Skeletal muscle satellite cell (primary cell): ENCODE data around the gene HNRNPF.

Experiments
- H3K27me3 ChIP-seq: 2 replicates; pipeline ENCODE4 v1.7.0; 2013; ENCODE audit warnings: low read length; ENCODE audit not compliant: control insufficient read depth, insufficient read depth
- H3K36me3 ChIP-seq: 2 replicates; pipeline ENCODE4 v1.7.0; 2013; ENCODE audit warnings: mild to moderate bottlenecking, control low read depth, low read length; ENCODE audit not compliant: insufficient read depth
- H3K4me1 ChIP-seq: 2 replicates; pipeline ENCODE4 v1.7.0; 2013; ENCODE audit warnings: low read length; ENCODE audit not compliant: control insufficient read depth, insufficient read depth
- H3K4me2 ChIP-seq: 2 replicates; pipeline ENCODE4 v1.7.0; 2013; ENCODE audit warnings: mild to moderate bottlenecking, low read length
- H3K4me3 ChIP-seq: 2 replicates; pipeline ENCODE4 v1.7.0; 2013; ENCODE audit warnings: low read length
- H3K9ac ChIP-seq: 2 replicates; pipeline ENCODE4 v1.7.0; 2013; ENCODE audit warnings: mild to moderate bottlenecking, low read depth, low read length, moderate library complexity
- H3K9me3 ChIP-seq: replicated peaks from 2 replicates; pipeline ENCODE4 v1.7.0; 2013; ENCODE audit warnings: mild to moderate bottlenecking, control low read depth, low read length

Gene HNRNPF

DNA sequence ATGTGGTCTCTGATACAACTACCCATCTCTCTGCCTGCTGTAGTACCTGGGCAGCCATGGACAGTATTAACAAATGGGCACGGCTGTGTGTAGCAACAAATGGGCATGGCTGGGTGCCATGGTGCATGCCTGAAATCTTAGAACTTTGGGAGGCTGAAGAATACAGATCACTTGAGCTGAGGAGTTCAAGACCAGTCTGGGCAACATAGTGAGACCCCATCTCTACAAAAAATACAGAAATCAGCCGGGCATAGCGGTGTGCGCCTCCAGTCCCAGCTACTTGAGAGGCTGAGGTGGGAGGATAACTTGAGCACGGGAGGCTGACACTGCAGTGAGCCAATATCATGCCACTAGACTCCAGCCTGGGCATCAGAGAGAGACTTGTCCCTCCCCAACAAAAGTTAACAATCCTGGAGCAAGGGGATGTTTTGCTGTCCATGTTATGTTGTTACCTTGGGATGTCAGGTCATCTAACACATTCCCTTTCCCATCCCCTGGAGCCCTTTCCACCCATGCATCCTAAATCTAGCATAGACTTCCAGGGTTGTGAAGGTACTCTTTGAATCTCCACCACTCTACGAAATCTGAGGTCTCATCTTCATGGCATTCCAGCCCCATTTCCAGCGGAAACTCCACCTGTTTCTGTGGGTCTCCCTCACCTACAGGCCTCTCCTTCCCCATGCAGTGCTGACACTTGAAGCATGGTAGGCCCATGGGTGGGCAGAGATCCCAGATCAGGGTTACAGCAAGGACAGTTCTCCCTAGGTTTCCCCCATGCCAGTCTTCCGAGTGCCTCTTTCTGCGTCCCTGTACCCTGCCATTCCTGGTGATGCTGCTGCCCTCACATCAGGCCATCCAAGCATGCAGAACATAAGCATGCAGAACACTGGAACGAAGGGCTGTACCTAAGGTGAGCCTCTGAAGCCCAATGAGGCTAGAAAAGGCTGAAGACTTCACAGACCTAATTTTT, 24.4 kb downstream of the HNRNPF start:
- Histone ChIP-seq H3K4me2 (no peak overlapping the region), H3K4me3 (no peak overlapping the region), H3K9me3 (no peaks in the 10 kb centered on the region), H3K27me3 (no peaks in the 10 kb centered on the region), H3K9ac (no peak overlapping the region), H3K36me3 (peaks cover 42% of the 10 kb centered on the region), H3K4me1 (no peaks in the 10 kb centered on the region)

DNA sequence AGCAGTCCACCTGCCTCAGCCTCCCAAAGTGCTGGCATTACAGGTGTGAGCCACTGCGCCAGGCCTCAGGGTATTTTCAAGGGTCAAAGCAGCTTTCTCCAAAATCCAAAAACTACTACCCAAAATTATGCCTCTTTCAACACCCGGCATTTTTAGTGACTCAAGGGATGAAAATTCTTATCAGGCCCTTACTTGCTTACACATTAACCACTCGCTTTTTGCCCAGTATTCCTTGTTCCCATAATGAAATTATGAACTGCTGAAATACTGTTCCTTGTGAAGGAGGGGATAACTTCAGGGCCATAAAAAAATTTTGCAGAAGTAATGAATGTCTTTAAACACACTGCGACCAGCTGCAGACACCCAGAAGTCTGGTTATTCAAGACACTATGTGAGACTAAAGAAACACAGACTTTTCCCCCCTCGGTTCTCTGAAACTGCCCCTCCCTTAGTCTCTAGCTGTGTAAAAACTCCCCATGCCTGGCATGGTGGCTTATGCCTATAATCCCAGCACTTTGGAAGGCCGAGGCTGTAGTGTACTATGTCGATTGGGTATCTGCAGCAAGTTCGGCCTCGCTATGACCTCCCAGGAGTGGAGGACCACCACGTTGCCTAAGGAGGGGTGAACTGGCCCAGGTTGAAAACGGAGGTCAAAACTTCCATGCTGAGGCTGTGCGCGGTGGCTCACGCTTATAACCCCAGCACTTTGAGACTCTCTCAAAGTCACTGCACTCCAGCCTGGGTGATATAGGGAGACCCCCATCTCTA, 25.6 kb downstream of the HNRNPF start:
- H3K27me3 ChIP-seq: no peaks in the 10 kb centered on the region
- H3K9ac ChIP-seq: no peak overlapping the region
- peaks cover 31% of the 10 kb centered on the region for H3K36me3 ChIP-seq

GRCh38 chr10:43380610-43381222, 28.3 kb downstream of the HNRNPF start:
- H3K36me3 ChIP-seq: peaks cover 5% of the 10 kb centered on the region
- no peak overlapping the region for H3K9ac ChIP-seq
- H3K4me3 ChIP-seq: no peak overlapping the region
- no peaks in the 10 kb centered on the region for H3K4me1 ChIP-seq
- peaks cover 4% of the 10 kb centered on the region for H3K27me3 ChIP-seq
- no peak overlapping the region for H3K4me2 ChIP-seq
- H3K9me3 ChIP-seq: no peaks in the 10 kb centered on the region

More for the DNA sequence above, 25.6 kb downstream of the HNRNPF start:
- Histone ChIP-seq H3K9me3 (no peaks in the 10 kb centered on the region), H3K4me1 (no peaks in the 10 kb centered on the region), H3K4me2 (no peak overlapping the region), H3K4me3 (no peak overlapping the region)

DNA sequence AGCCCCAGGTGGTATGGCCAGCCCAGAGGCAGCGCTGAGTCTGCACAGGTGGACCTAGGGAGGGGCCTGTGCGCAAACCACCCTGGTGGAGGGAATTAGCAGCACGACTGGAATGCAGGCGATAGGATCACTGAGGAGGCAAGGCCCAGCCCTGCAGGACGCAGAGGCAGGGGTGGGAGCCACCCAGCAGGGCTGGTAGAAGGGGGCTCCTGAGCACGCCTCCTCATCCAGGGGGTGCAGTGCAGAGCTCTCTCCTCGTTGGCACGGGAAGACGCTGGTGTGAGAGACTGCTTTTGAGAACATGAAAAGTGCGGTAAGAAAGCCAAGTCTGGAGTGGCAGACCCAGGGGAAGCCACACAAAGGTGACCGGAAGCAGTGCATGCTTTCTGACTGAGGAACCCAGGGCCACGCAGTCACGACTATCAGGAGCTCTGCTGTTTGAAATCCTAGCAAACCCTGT, 31.5 kb downstream of the HNRNPF start:
- H3K4me1 ChIP-seq: no peaks in the 10 kb centered on the region
- no peak overlapping the region for H3K4me3 ChIP-seq
- H3K9me3 ChIP-seq: no peaks in the 10 kb centered on the region
- no peak overlapping the region for H3K4me2 ChIP-seq
- H3K36me3 ChIP-seq: no peaks in the 10 kb centered on the region
- H3K9ac ChIP-seq: no peak overlapping the region
- peaks cover 10% of the 10 kb centered on the region for H3K27me3 ChIP-seq

- no peak overlapping the region for H3K4me3 ChIP-seq
- H3K9me3 ChIP-seq: no peaks in the 10 kb centered on the region
- H3K27me3 ChIP-seq: peaks cover 10% of the 10 kb centered on the region
- H3K4me1 ChIP-seq: no peaks in the 10 kb centered on the region
- no peak overlapping the region for H3K4me2 ChIP-seq
- no peaks in the 10 kb centered on the region for H3K36me3 ChIP-seq
- no peak overlapping the region for H3K9ac ChIP-seq
Measured at GRCh38 chr10:43376828-43377423, 32.1 kb downstream of the HNRNPF start.

DNA sequence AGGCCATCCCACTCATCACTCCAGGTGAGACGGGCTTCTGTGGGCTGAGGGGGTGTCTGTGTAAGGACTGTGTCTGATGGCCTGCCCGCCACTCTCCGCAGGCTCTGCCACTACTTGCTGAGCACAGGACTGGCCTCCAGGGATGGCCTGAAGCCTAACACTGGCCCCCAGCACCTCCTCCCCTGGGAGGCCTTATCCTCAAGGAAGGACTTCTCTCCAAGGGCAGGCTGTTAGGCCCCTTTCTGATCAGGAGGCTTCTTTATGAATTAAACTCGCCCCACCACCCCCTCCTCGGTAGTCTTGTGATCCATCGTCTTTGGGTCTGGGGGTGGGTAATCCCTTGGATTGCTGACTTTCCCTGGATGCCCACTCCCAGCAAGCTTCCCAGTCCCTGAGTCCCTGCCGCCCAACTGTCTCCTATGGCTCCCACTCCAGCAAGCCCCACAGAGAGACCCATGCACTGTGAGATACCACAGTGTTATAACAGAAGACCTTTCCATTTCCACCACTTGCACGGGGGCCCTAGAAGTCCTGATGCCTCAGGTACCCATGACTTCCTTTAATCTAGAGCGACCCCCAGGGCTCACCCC, 32.8 kb downstream of the HNRNPF start:
- Histone ChIP-seq H3K4me1 (no peaks in the 10 kb centered on the region), H3K9me3 (no peaks in the 10 kb centered on the region), H3K4me3 (no peak overlapping the region), H3K4me2 (no peak overlapping the region), H3K27me3 (peaks cover 10% of the 10 kb centered on the region), H3K9ac (no peak overlapping the region), H3K36me3 (no peaks in the 10 kb centered on the region)

- Histone ChIP-seq H3K9ac (no peak overlapping the region), H3K36me3 (no peaks in the 10 kb centered on the region), H3K27me3 (peaks cover 10% of the 10 kb centered on the region), H3K4me1 (no peaks in the 10 kb centered on the region), H3K4me3 (no peak overlapping the region), H3K4me2 (no peak overlapping the region), H3K9me3 (no peaks in the 10 kb centered on the region)
Measured at GRCh38 chr10:43375401-43376020, 33.5 kb downstream of the HNRNPF start.

DNA sequence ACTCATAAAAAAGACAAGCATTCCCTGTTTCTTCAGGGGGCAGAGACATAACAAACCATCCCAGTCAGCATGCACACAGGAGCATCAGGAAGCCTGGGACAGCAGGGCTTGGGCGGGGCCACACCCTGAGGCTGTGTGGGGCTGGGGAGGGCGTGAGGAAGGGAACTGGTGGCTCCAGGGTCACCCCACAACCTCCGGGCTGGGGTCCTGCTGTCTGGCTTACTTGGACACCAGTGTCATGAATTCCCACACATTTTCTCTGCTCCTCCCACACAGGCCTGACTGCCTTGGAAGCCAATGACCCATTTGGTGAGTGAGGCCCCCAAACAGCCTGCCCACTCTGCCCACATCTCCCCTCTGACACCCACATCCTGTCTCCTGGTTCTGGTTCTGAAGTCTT, 34.8 kb downstream of the HNRNPF start:
- Histone ChIP-seq H3K4me3 (no peak overlapping the region), H3K4me2 (no peak overlapping the region), H3K4me1 (no peaks in the 10 kb centered on the region), H3K36me3 (no peaks in the 10 kb centered on the region), H3K9me3 (no peaks in the 10 kb centered on the region), H3K9ac (no peak overlapping the region), H3K27me3 (peaks cover 10% of the 10 kb centered on the region)

GRCh38 chr10:43373461-43373860, 35.5 kb downstream of the HNRNPF start:
- no peaks in the 10 kb centered on the region for H3K36me3 ChIP-seq
- no peak overlapping the region for H3K4me2 ChIP-seq
- H3K27me3 ChIP-seq: peaks cover 10% of the 10 kb centered on the region
- H3K4me3 ChIP-seq: no peak overlapping the region
- no peaks in the 10 kb centered on the region for H3K4me1 ChIP-seq
- H3K9ac ChIP-seq: no peak overlapping the region
- H3K9me3 ChIP-seq: no peaks in the 10 kb centered on the region

GRCh38 chr10:43372765-43373361, 36.1 kb downstream of the HNRNPF start:
- H3K9ac ChIP-seq: no peak overlapping the region
- H3K36me3 ChIP-seq: no peaks in the 10 kb centered on the region
- no peaks in the 10 kb centered on the region for H3K9me3 ChIP-seq
- no peaks in the 10 kb centered on the region for H3K4me1 ChIP-seq
- H3K4me3 ChIP-seq: no peak overlapping the region
- H3K4me2 ChIP-seq: no peak overlapping the region
- peaks cover 10% of the 10 kb centered on the region for H3K27me3 ChIP-seq
